GM10266 (cell line): ENCODE measurements around the gene INAVA.

ENCODE experiments used
- DNase-seq: peaks from one replicate; pipeline ENCODE4 v3.0.0; 2012; ENCODE audit errors: extremely low spot score
- TF ChIP-seq, protein P1 (sequence below): IDR thresholded peaks from 2 replicates; pipeline ENCODE4 v1.5.1; 2012; ENCODE audit warnings: mild to moderate bottlenecking, low read depth; ENCODE audit not compliant: control insufficient read depth, insufficient read depth; ENCODE audit errors: missing control alignments

Gene INAVA, protein sequence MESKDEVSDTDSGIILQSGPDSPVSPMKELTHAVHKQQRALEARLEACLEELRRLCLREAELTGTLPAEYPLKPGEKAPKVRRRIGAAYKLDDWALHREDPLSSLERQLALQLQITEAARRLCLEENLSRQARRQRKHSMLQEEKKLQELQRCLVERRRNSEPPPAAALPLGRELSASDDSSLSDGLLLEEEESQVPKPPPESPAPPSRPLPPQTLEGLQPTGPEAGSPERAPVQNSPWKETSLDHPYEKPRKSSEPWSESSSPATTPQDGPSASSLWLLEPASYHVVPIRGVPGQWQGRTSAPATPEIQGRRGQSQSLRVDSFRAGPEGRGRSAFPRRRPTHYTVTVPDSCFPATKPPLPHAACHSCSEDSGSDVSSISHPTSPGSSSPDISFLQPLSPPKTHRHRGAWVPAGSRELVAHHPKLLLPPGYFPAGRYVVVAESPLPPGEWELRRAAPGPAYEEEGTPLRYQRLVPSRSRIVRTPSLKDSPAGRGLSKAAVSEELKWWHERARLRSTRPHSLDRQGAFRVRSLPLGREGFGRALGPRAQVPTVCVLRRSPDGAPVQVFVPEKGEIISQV

DNA sequence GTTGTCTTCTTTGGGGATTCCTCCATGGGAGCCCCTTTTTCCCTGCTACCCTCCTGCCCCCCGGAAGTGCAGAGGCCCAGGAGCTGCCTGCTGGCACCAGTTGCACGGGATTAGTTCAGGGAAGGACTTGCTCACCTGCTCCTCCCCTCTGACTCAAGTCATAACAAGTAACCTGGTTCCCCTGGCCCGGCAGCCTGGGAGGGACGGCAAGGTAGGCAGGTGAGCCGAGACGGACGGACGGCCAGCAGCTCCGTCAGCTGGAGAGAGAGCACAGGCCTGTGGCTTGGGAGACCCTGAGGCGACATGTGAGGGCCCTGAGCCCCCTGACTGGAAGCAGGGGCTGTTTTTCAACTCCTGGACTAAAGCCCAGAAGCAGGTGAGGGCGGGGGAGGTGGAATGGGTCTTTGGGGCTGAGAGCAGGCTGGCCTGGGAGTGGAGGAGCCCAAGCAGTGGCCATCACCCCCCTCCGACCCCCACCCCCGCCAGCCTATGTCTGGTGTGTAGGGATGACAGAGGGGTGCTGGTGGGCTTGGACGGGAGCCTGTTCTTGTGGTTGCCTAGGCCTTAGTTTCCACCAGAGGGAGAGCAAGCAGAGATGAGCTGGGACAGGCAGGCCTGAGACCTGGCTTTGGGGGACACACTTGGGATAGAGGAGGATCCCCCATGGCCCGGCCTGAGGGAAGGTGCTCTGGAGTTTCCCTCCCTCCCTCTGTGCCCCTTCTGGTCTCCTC lies at the start of gene INAVA:
TSS of gene INAVA (plus strand) at position 189 of the 731 bp plus-strand sequence. CDS start 3,501 bp downstream, outside the sequence.
- no peak for DNase-seq
- TF ChIP-seq, protein P1, sequence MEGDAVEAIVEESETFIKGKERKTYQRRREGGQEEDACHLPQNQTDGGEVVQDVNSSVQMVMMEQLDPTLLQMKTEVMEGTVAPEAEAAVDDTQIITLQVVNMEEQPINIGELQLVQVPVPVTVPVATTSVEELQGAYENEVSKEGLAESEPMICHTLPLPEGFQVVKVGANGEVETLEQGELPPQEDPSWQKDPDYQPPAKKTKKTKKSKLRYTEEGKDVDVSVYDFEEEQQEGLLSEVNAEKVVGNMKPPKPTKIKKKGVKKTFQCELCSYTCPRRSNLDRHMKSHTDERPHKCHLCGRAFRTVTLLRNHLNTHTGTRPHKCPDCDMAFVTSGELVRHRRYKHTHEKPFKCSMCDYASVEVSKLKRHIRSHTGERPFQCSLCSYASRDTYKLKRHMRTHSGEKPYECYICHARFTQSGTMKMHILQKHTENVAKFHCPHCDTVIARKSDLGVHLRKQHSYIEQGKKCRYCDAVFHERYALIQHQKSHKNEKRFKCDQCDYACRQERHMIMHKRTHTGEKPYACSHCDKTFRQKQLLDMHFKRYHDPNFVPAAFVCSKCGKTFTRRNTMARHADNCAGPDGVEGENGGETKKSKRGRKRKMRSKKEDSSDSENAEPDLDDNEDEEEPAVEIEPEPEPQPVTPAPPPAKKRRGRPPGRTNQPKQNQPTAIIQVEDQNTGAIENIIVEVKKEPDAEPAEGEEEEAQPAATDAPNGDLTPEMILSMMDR, result peak; percentile 9

GRCh38 chr1:200845360-200845759 lies 49.3 kb upstream of the INAVA start:
- no peak for DNase-seq
- TF ChIP-seq, protein P1, result no peak

GRCh38 chr1:200846398-200846797 lies 48.3 kb upstream of the INAVA start:
- DNase-seq, result no peak
- TF ChIP-seq, protein P1, result no peak

- TF ChIP-seq, protein P1, result no peak
Measured at GRCh38 chr1:200849430-200849829, 45.3 kb upstream of the INAVA start.

GRCh38 chr1:200850554-200850953 lies 44.1 kb upstream of the INAVA start:
- DNase-seq, result no peak

More at GRCh38 chr1:200849430-200849829, 45.3 kb upstream of the INAVA start:
- DNase-seq, result no peak

GRCh38 chr1:200856716-200857357 lies 37.9 kb upstream of the INAVA start:
- no peak for DNase-seq
- TF ChIP-seq, protein P1, result no peak

More at GRCh38 chr1:200850554-200850953, 44.1 kb upstream of the INAVA start:
- TF ChIP-seq, protein P1, result no peak
